Activated CD4-positive, CD25-positive, alpha-beta regulatory T cell treated with anti-CD3 and anti-CD28 coated beads, Interleukin-2, amount 50 U/mL, for 72 hours (primary cell): ENCODE data around the gene SLC30A4.
"Not testable (repeated sequence)": the region's sequence is repeated elsewhere in the genome, so short reads cannot be mapped to it uniquely, and the experiment has no call there.

Experiments used
- DNase-seq: peaks from one replicate; pipeline ENCODE4 v3.0.0; 2021

Gene SLC30A4, protein sequence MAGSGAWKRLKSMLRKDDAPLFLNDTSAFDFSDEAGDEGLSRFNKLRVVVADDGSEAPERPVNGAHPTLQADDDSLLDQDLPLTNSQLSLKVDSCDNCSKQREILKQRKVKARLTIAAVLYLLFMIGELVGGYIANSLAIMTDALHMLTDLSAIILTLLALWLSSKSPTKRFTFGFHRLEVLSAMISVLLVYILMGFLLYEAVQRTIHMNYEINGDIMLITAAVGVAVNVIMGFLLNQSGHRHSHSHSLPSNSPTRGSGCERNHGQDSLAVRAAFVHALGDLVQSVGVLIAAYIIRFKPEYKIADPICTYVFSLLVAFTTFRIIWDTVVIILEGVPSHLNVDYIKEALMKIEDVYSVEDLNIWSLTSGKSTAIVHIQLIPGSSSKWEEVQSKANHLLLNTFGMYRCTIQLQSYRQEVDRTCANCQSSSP

DNA sequence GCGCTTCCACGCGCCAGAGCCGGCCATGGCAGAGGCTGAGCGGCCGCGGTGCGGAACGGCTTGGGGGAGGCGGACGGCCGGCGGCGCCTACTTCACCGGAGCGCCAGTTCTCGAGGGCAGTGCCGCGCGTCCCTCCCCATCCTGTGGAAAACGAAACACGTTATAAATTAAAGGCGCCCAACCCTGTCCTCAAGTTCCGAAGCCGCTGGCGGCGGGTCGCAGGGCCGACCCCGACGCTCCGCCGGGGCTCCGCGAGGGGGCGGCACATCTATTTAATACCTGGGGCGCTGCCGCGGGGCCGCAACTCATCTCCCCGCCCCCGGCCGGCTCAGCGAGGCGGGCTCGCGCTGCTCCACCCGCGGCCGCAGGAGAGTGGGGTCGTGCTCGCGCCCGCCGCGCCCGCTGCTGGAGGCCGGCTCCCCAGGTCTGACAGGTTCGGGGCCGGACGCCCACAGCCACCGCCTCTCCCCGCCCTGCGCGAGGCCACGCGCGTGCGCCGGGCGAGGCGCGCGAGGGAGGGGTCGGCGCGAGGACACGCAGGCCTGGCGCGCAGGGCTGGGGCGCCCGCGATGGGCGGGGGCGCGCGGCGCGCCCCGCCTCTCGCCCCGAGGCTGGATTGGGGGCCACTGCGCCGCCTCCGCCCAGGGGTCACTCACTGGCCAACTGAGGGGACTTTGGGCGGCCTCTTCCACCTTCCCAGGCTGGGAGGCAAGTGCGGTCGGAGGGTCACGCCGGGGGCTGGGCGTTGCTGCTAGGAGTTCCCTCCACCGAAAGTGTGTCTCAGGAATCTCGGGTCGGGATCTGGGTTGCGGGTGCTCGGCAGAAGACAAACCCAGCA lies at the start of gene SLC30A4:
Gene SLC30A4 (minus strand): TSS at position 428 of the 838 bp plus-strand sequence. CDS start 401 bp downstream, at position 27.
- DNase-seq = peak; percentile 58

- no peak for DNase-seq
Observed at GRCh38 chr15:45555934-45556608, 33.5 kb upstream of the SLC30A4 start.

- DNase-seq = no peak
Observed at GRCh38 chr15:45551676-45552075, 29.1 kb upstream of the SLC30A4 start.

- no peak for DNase-seq
Observed at GRCh38 chr15:45550436-45550835, 27.9 kb upstream of the SLC30A4 start.

DNA sequence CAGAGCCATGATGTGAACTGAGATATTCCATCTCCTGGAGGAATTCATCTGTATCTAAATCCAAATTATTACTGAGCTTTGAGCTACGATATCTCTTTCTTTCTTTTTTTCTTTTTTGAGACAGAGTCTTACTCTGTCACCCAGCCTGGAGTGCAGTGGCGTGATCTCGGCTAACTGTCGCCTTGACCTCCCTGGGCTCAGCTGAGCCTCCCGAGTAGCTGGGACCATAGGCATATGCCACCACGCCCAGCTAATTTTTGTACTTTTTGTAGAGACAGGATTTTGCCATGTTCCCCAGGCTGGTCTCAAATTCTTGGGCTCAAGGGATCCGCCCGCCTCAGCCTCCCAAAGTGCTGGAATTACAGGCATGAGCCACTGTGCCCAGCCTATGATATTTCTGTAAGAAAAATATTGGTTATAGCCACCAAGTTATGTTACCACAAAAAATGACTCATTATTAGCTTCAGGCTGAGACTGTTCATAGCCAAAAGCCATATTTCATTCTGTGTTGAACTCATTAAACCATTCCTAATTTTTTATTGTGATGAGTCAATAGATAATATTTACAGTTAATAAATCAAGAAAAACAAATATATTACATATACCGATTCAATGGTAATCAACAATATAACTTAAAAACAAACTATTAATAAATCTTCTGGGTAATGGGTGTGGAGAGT lies 27.1 kb upstream of the SLC30A4 start:
- no peak for DNase-seq

- DNase-seq = no peak
Observed at GRCh38 chr15:45548753-45549520, 26.4 kb upstream of the SLC30A4 start.

DNA sequence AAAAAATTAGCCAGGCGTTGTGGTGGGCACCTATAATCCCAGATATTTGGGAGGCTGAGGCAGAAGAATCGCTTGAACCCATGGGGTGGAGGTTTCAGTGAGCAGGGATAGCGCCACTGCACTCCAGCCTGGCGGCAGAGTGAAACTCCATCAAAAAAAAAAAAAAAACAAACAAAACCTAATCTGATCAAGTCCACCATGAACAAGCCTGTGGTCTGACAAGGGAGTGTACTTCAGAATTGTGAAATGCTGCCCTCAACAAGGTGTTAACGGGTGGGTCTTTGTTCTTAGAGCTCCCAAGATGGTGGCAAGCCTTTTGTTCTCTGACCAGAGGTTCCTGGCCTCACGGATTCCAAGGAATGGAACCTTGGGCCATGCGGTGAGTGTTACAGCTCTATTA lies 24.2 kb upstream of the SLC30A4 start:
- DNase-seq = no peak

DNA sequence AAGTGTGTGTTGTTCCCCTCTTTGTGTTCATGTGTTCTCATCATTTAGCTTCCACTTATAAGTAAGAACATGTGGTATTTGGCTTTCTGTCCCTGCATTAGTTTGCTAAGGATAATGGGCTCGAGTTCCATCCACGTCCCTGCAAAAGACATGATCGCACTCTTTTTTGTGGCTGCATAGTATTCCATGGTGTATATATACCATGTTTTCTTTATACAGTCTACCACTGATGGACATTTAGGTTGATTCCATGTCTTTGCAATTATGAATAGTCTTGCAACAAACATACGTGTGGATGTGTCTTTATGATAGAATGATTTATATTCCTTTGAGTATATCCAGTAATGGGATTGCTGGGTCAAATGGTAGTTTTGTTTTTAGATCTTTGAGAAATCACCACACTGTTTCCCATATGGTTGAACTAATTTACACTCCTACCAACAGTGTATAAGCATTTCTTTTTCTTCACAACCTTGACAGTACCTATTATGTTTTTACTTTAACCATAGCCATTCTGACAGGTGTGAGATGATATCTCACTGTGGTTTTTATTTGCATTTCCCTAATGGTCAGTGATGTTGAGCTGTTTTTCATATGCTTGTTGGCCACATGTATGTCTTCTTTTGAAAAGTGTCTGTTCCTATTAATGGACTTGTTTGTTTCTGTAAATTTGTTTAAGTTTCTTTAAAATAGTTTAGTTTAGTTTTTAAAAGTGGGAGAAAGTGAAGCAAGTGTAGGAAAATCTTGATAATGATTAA lies 21.9 kb upstream of the SLC30A4 start:
- no peak for DNase-seq

DNA sequence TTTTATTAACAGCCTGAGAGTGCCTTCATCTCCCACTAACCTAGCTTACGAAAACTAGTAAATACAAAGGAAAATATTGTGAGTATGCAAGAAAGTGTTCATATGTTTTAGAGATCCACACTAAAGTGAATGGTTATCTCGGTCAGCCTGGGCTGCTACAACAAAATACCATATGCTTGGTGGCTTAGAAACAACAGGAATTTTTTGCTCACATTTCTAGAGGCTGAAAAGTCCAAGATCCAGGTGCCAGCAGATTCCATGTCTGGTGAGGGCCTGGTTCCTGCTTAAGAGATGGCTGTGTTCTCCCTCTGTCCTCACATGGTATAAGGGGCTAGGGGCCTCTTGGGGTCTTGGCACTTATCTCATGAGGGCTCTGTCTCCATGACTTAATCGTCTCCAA lies 20.5 kb upstream of the SLC30A4 start:
- DNase-seq = no peak

DNA sequence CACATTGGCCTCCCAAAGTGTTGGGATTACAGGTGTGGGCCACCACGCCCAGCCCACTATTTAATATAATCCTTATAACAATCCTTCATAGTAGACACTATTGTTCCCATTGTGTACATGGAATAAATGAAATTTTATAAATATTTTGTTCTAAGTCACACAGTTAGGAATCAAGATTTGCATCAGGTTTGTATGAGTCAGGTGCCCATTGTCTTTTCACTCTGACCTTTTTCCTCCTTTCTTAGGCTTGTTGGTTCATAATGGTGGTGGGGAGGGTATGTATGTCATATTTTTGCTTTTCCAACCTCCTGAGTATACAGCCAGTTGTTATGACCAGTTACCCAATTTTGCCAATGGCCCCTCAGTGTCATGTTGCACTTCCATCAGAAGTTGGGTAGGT lies 18.0 kb upstream of the SLC30A4 start:
- no peak for DNase-seq

GRCh38 chr15:45539680-45540079 lies 17.1 kb upstream of the SLC30A4 start:
- no peak for DNase-seq

GRCh38 chr15:45536934-45537333 lies 14.4 kb upstream of the SLC30A4 start:
- DNase-seq = no peak

GRCh38 chr15:45535486-45536042 lies 13.0 kb upstream of the SLC30A4 start:
- DNase-seq = no peak

DNA sequence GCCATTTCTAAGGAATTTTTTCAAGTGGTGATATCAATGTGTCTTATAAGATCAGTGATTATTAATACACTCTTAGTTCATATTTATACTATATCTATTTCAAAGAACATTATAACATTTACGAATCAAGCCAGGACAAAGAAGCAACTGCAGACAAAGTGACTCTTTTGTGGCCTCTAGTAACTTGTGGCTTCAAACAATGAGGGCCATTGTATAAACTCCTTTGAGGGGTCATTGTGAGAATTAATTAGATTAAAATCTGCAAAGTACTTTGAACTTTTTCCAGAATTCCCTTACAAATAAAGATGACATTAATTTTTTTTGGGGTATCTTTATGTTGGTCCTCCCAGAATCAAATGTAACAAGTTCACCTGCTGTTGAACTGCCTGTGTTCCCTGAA lies 12.3 kb upstream of the SLC30A4 start:
- DNase-seq = no peak

- DNase-seq = not testable (repeated sequence)
Observed at GRCh38 chr15:45532892-45533291, 10.3 kb upstream of the SLC30A4 start.

DNA sequence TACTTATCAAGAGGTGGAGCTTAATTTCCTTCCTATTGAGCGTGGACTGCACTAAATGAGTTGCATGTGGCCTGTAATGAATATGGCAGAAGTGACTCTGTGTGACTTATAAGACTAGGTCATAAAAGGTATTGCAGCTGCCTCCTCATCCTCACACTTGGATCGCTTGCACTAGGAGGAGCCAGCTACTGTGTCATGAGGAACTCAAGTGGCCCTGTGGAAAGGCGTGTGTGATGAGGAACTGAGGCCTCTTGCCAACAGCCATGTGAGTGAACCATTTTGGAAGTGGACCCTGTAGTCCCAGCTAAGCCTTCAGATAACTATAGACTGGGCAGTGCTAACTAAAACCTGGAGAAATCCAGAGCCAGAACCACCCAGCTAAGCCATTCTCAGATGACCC lies 7.1 kb upstream of the SLC30A4 start:
- no peak for DNase-seq

GRCh38 chr15:45527086-45527485 lies 4.5 kb upstream of the SLC30A4 start:
- DNase-seq = no peak

DNA sequence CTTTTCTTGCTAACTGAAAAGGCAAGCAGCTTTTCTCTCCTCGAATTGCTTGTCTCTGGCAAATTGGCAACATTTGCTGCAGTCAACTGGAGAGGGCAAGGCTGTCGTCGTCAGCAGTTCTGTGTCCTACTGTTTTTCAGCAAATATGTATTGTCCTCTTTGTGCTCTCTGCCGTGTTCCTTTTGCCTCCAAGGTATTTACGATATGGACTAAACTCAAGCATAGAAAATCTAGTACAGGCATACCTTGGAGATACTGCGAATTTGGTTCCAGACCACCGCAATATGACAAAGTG lies 558 bp upstream of the SLC30A4 start:
- DNase-seq = no peak

- no peak for DNase-seq
Observed at GRCh38 chr15:45521596-45522327, 793 bp downstream of the SLC30A4 start.

- no peak for DNase-seq
Observed at GRCh38 chr15:45510758-45511280, 11.7 kb downstream of the SLC30A4 start.
